Epithelial cell of proximal tubule (primary cell): Measurements from ENCODE around the gene CRAMP1. TPM values are rescaled to one million over a fixed set of nuclear protein-coding genes. Genes with fewer than 3 reads are reported as not detected.

ENCODE experiments used
- DNase-seq: peaks from one replicate; pipeline ENCODE4 v3.0.0-alpha.2; 2011; ENCODE audit warnings: low read depth
- H3K4me3 ChIP-seq: 2 replicates; pipeline ENCODE4 v1.5.1; 2011; ENCODE audit warnings: low read depth, mild to moderate bottlenecking, low read length
- total RNA-seq: library from RNA; depleted of rRNA; stranded (reverse); fragments of >200 nt; gene quantifications from 2 replicates; pipeline ENCODE4 v1.2.3, GENCODE V29; 2015
- TF ChIP-seq, protein P1 (sequence below): conservative IDR thresholded peaks from 2 replicates; pipeline ENCODE4 v1.5.1; 2012; ENCODE audit warnings: low read depth, mild to moderate bottlenecking, low read length

CRAMP1 gene
- total RNA-seq, 1 donor from 2014 or later, result 6.9 TPM

DNA sequence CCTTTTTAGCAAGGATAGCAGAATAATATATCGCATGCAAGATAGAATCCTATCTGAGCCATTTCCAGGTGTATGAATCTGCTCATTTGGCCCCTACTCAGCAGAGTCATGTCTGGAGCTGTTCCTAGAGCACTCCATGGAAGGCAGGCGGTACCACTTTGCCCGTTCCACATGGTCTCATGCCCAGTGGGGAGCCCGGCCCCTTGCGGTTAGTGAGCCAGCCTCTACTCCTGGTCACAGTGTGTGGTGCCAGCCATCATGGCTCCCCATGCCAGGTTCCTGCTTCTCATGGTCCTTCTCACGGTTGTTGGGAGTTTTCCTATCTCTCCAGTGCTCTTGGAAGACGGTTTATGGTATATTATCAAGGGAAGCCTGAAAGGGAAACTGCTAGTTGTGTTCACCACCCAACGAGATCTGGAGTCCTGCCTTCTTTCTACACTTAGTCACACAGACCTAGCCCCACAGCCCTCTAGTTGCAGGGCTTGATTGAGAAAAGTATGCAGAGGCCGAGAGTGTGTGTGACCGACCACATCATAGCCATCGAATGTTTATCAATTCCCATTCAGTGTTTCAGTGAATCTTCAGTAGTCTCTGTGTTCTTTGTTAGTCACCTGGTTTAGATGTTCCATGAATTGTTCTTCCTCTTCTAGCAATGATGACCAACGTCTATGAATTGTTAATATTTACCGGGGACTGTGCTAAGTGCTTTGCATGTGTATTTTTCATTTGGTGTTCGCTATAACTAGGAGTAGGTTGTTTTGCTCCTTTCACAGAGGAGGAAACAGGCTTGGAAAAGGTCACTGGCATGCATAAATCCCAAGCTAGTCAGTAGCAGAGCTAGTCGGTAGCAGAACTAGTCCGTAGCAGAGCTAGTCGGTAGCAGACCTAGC lies 75.5 kb downstream of the CRAMP1 start:
- no peak for DNase-seq
- no peak overlapping the region for H3K4me3 ChIP-seq
- TF ChIP-seq, protein P1, sequence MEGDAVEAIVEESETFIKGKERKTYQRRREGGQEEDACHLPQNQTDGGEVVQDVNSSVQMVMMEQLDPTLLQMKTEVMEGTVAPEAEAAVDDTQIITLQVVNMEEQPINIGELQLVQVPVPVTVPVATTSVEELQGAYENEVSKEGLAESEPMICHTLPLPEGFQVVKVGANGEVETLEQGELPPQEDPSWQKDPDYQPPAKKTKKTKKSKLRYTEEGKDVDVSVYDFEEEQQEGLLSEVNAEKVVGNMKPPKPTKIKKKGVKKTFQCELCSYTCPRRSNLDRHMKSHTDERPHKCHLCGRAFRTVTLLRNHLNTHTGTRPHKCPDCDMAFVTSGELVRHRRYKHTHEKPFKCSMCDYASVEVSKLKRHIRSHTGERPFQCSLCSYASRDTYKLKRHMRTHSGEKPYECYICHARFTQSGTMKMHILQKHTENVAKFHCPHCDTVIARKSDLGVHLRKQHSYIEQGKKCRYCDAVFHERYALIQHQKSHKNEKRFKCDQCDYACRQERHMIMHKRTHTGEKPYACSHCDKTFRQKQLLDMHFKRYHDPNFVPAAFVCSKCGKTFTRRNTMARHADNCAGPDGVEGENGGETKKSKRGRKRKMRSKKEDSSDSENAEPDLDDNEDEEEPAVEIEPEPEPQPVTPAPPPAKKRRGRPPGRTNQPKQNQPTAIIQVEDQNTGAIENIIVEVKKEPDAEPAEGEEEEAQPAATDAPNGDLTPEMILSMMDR, result no peak

GRCh38 chr16:1688807-1689560 lies 76.8 kb downstream of the CRAMP1 start:
- TF ChIP-seq, protein P1, result no peak
- no peak overlapping the region for H3K4me3 ChIP-seq
- peak; percentile 95 for DNase-seq

DNA sequence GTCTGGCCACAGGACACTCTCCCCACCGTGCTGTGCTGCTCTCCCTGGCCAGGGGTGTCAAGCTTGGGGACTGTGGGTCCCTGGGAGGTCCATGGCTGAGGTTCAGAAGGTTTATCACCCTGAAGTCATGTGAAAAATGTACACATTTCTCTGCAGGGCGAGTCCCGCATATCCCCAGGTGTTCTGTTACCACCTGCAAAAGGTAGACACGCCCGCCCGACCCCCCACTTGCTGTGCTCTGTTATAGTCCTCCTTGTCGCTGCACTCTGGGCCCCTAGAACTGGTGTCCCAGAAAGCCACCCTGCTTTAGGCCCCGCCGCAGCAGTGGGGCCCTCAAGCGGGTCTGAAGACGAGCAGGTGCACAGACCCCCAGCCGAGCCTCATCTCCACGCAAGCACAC lies 77.7 kb downstream of the CRAMP1 start:
- H3K4me3 ChIP-seq, result no peak overlapping the region
- DNase-seq, result no peak
- TF ChIP-seq, protein P1, result no peak

- H3K4me3 ChIP-seq, result no peak overlapping the region
- no peak for DNase-seq
- TF ChIP-seq, protein P1, result no peak
Observed at GRCh38 chr16:1690810-1691209, 78.7 kb downstream of the CRAMP1 start.

DNA sequence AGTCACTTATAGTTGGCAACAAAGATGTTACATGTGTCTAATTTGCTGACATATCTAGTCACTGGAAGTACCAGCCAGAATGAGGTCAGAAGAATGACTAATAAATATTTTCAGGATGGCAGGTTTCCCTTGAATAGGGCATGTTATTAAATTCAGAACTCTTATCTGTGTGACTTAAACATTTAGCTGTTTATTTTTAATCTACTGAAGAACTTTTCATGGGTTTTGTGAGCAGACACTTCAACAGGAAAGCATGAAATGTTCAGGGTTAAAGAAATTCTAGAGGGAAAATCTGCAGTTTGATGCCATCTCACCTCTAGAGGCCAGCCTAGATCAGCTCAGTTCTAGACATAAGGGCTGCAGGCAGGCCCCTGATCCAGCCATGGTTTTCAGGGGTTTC lies 79.1 kb downstream of the CRAMP1 start:
- TF ChIP-seq, protein P1, result peak; percentile 53
- DNase-seq, result no peak
- no peak overlapping the region for H3K4me3 ChIP-seq

GRCh38 chr16:1691956-1692355 lies 79.8 kb downstream of the CRAMP1 start:
- DNase-seq, result no peak
- TF ChIP-seq, protein P1, result peak; percentile 1
- no peak overlapping the region for H3K4me3 ChIP-seq
